Vagina (tissue), 2 donors: ENCODE measurements around the gene DAB2IP. TPM values are rescaled to one million over a fixed set of nuclear protein-coding genes. Genes with fewer than 3 reads are reported as not detected.

Experiments used
- DNase-seq, 2 donors: peaks; one replicate each; pipeline ENCODE4 v3.0.0-alpha.2; 2017; ENCODE audit errors: extremely low spot score in 2 of 2
- H3K27ac ChIP-seq: fragments of 200-600 bp; sonication (generic); one replicate; pipeline ENCODE4 v1.5.1; 2019
- H3K27me3 ChIP-seq: fragments of 200-600 bp; sonication (generic); one replicate; pipeline ENCODE4 v1.5.1; 2019
- H3K36me3 ChIP-seq, 2 donors: fragments of 200-600 bp; sonication (generic); one replicate each; pipeline ENCODE4 v1.5.1; 2017 to 2019
- H3K4me1 ChIP-seq: fragments of 200-600 bp; sonication (generic); one replicate; pipeline ENCODE4 v1.5.1; 2019
- H3K4me3 ChIP-seq, 2 donors: fragments of 200-600 bp; sonication (generic); 1 replicate in 1 of 2; 2 replicates in 1 of 2; pipeline ENCODE4 v1.5.1; 2016 to 2019
- H3K9me3 ChIP-seq: fragments of 200-600 bp; sonication (generic); one replicate; pipeline ENCODE4 v1.5.1; 2019
- POLR2A ChIP-seq, 2 donors: fragments of 450-650 bp; IDR thresholded peaks; one replicate each; pipeline ENCODE4 v1.6.1; 2017; ENCODE audit warnings: antibody characterized with exemption in 2 of 2, mild to moderate bottlenecking in 2 of 2, moderate library complexity in 2 of 2
- POLR2AphosphoS5 ChIP-seq, 2 donors: sonication (generic); formaldehyde crosslinking; IDR thresholded peaks; one replicate each; pipeline ENCODE4 v1.9.0; 2017; ENCODE audit warnings: antibody characterized with exemption in 2 of 2, mild to moderate bottlenecking in 2 of 2, low read depth in 1 of 2; ENCODE audit not compliant: insufficient read depth in 1 of 2
- intact Hi-C: fragments of 100-400 bp; cut with DNase I; formaldehyde crosslinking; loops from one replicate; pipeline ENCODE4 v1.15.1; 2023
- total RNA-seq: library from RNA; depleted of rRNA; stranded (reverse); fragments of >200 nt; gene quantifications from one replicate; pipeline ENCODE4 v1.2.3, GENCODE V29; 2016
- TF ChIP-seq, protein P1 (sequence below), 3 experiments: fragments of 450-650 bp in 2 of 3; fragments of 200-600 bp in 1 of 3; sonication (generic) in 1 of 3; IDR thresholded peaks; one replicate each; pipeline ENCODE4 v1.5.1; 2017 to 2019; ENCODE audit warnings: antibody characterized with exemption in 3 of 3, mild to moderate bottlenecking in 2 of 3, moderate library complexity in 2 of 3

The DAB2IP gene
- total RNA-seq, 1 donor from 2014 or later = 38.8 TPM

DNA sequence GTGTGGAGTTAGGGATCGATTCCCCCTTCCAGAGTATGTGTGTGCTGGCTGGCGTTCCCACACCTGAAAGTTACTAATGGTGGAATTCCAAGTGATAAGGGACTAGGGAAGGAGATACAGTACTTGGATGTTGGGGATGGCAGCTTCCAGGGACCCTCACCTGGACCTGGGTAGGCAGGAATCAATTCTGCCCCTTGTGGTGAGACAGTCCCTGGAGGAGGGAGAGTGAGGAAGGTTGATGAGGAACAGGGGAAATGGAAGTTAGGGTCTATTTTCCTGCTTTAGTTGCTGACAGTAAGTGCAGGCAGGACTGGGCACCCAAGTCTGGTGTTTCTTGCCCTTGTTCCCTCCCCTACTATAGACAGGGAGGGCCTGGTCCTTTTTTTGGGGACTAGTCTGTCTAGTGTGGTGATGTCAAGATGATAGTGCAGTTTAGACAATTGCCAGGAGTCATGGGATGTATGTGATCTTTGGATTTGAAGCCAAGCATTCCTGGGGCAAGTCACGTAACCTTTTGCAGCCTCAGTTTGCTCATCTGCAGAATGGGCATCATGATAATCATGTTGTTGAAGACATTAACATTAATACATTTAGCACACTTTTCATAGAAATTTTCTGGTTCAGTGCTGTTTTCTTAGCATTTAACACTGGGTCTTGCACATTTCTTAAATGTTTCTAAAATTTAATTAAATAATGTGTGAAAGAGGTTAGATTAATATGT is 51.7 kb downstream of the DAB2IP start:
- TF ChIP-seq POLR2A (IDR thresholded peaks at IDR 0.05) = no peak
- TF ChIP-seq, protein P1, sequence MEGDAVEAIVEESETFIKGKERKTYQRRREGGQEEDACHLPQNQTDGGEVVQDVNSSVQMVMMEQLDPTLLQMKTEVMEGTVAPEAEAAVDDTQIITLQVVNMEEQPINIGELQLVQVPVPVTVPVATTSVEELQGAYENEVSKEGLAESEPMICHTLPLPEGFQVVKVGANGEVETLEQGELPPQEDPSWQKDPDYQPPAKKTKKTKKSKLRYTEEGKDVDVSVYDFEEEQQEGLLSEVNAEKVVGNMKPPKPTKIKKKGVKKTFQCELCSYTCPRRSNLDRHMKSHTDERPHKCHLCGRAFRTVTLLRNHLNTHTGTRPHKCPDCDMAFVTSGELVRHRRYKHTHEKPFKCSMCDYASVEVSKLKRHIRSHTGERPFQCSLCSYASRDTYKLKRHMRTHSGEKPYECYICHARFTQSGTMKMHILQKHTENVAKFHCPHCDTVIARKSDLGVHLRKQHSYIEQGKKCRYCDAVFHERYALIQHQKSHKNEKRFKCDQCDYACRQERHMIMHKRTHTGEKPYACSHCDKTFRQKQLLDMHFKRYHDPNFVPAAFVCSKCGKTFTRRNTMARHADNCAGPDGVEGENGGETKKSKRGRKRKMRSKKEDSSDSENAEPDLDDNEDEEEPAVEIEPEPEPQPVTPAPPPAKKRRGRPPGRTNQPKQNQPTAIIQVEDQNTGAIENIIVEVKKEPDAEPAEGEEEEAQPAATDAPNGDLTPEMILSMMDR (IDR thresholded peaks at IDR 0.05) = no peak
- no peak for TF ChIP-seq POLR2AphosphoS5 (IDR thresholded peaks at IDR 0.05; ENCODE audit: insufficient read depth in 1 of 2, low read depth in 1 of 2)
- H3K27me3 ChIP-seq = no peaks in the 10 kb centered on the region
- H3K4me1 ChIP-seq = peaks cover 65% of the 10 kb centered on the region
- intact Hi-C loops = no loop called here
- no peaks in the 10 kb centered on the region for H3K9me3 ChIP-seq
- H3K36me3 ChIP-seq = no peaks in the 10 kb centered on the region
- H3K27ac ChIP-seq = no peak overlapping the region
- no peak for DNase-seq
- H3K4me3 ChIP-seq = no peak overlapping the region

DNA sequence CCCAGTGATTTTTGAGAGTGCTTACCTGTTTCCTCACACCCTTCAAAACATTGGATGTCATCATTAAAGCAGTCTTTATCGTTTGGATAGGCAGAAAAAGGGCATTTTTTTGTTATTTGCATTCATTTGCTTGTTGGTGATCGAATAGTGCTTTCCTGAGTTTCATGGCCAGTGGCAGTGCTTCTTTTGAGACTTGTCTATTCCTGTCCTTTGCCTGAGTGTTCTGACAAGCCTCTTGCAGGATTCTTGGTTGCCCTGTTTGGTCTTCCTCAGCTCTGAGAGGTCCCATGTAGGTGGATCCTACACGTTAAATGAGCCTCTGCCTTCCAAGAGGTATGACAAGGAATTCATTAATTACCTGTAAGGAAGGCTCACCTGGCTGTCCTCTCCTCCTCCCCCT is 52.8 kb downstream of the DAB2IP start:
- no peak overlapping the region for H3K27ac ChIP-seq
- no peaks in the 10 kb centered on the region for H3K27me3 ChIP-seq
- peaks cover 71% of the 10 kb centered on the region for H3K4me1 ChIP-seq
- no peaks in the 10 kb centered on the region for H3K9me3 ChIP-seq
- TF ChIP-seq, protein P1 (IDR thresholded peaks at IDR 0.05) = no peak
- TF ChIP-seq POLR2AphosphoS5 (IDR thresholded peaks at IDR 0.05; ENCODE audit: insufficient read depth in 1 of 2, low read depth in 1 of 2) (no peak), POLR2A (IDR thresholded peaks at IDR 0.05) (no peak)
- no peak for DNase-seq
- intact Hi-C loops = no loop called here
- no peak overlapping the region for H3K4me3 ChIP-seq
- no peaks in the 10 kb centered on the region for H3K36me3 ChIP-seq

DNA sequence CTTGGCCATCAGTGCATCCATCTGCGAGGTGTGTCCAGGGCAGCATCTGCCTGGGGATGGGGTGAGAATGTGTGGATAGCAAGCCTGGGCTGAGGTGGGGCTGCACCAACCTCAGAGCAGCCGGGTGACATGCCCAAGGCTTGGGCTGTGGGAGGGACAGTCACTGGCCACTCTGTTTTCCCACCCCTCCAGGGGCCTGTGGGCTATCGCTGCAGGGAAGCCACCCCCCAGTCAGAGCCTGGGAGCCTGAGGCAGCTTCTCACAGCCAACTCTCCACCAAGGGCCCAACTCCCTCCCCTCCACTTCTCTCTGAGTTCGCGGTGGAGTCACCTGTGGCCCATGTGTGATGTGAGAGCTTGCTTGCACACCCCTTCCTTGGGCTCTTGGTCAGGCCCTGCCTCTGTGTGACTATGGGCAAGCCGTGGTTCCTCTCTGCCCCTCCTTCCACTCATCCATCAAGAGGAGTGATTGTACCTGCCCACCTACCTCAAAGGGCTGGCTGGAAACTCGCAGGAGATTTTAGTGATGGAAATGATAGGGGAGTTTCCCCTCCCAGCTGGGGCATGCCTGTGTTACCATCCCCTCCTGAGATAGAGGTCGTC is 54.8 kb downstream of the DAB2IP start:
- no peak overlapping the region for H3K4me3 ChIP-seq
- intact Hi-C loops = no loop called here
- DNase-seq = no peak
- no peak overlapping the region for H3K27ac ChIP-seq
- no peaks in the 10 kb centered on the region for H3K9me3 ChIP-seq
- TF ChIP-seq POLR2A (IDR thresholded peaks at IDR 0.05) (no peak), POLR2AphosphoS5 (IDR thresholded peaks at IDR 0.05; ENCODE audit: insufficient read depth in 1 of 2, low read depth in 1 of 2) (no peak)
- TF ChIP-seq, protein P1 (IDR thresholded peaks at IDR 0.05) = no peak
- no peaks in the 10 kb centered on the region for H3K36me3 ChIP-seq
- H3K4me1 ChIP-seq = peaks cover 63% of the 10 kb centered on the region
- no peaks in the 10 kb centered on the region for H3K27me3 ChIP-seq

DNA sequence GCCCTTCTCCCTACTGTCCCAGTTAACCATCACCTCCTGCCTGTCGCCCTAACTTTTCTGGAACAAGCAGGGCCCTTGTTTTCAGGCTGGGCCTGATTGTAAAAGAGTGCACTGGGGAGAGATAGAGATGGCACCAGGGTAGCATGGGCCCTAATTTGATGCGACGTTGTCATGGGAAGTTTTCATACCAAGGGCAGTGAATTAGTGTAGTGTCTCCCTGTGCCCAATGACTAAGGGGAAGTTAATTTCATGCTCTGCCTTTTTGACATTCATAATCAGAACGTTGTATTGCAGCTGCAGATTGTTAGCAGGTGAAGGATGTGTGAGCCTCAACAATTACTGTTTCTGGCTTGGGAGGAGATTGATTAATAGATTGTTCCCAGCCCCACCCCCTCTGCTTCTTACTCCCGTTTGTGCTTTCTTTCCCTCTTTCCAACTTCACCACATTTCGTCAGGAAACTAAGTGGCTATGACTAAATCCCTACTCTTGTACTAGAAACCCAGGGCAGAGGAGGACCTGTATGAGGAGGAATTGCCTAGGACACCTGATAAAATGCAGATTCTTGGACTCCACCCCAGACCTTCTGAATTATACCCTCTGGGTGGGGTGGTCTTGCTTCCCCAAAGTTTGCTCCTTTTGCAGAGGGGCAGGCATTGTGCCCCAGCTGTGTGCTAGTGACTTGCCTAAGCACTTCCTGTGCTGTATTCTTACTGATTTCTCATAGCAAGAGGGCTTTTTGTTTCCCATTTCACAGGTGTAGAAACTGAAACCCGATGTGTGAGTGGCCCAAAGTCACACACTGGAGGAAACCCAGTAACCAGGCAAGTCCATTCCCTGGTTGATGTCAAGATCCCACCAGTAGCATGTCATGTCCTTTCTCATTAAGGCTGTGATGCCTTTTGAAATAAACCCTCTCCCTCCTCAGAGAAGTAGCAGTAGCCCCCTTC is 56.3 kb downstream of the DAB2IP start:
- TF ChIP-seq, protein P1 (IDR thresholded peaks at IDR 0.05) = no peak
- TF ChIP-seq POLR2A (IDR thresholded peaks at IDR 0.05) (no peak), POLR2AphosphoS5 (IDR thresholded peaks at IDR 0.05; ENCODE audit: insufficient read depth in 1 of 2, low read depth in 1 of 2) (no peak)
- no peaks in the 10 kb centered on the region for H3K9me3 ChIP-seq
- intact Hi-C loops = no loop called here
- H3K4me3 ChIP-seq = no peak overlapping the region
- no peaks in the 10 kb centered on the region for H3K36me3 ChIP-seq
- H3K27me3 ChIP-seq = no peaks in the 10 kb centered on the region
- H3K27ac ChIP-seq = no peak overlapping the region
- H3K4me1 ChIP-seq = peaks cover 48% of the 10 kb centered on the region
- no peak for DNase-seq
